HepG2 (cell line): ENCODE measurements around the gene NEURL1B. TPM values are rescaled to one million over a fixed set of nuclear protein-coding genes. Genes with fewer than 3 reads are reported as not detected.

ENCODE experiments used
- ATAC-seq: fragments of 200-7000 bp; cut with Tn5 transposase; 3 replicates; pipeline ENCODE4 v1.9.1; 2020; ENCODE audit warnings: mild to moderate bottlenecking, moderate library complexity
- BruUV-seq: library from RNA; stranded (reverse); fragments of 400-500 nt; replicated peaks from 2 replicates; lab custom pipeline; 2021; lab: Mats Ljungman, UMichigan
- CTCF ChIA-PET: fragments of 300-600 bp; formaldehyde crosslinking; extraction: SDS; loops from one replicate; lab custom pipeline; 2021; ENCODE audit warnings: low total read pairs, inconsistent platforms, low intra/inter-chr PET ratio; lab: Yijun Ruan, JAX
- POLR2A ChIA-PET: fragments of 350-600 bp; sonication (Branson Sonifier 250); formaldehyde crosslinking; loops from one replicate; lab custom pipeline; 2020; ENCODE audit warnings: antibody characterized with exemption, inconsistent platforms; lab: Yijun Ruan, JAX
- DNase-seq: peaks from one replicate; pipeline ENCODE4 v3.0.0-alpha.2; 2015; ENCODE audit warnings: low spot score
- FAIRE-seq: peaks from 3 replicates; lab custom pipeline; 2011; peaks lifted over from hg19 to GRCh38; lab: Jason Lieb, UNC
- H2AFZ ChIP-seq: one replicate; pipeline ENCODE4 v1.6.1; 2011; ENCODE audit warnings: low read length, inconsistent platforms
- H3K27ac ChIP-seq: fragments of 300-600 bp; 3 replicates; pipeline ENCODE4 v1.8.0; 2011; ENCODE audit warnings: mixed run types, mild to moderate bottlenecking, mixed read lengths, low read length, inconsistent platforms; ENCODE audit not compliant: insufficient read depth; ENCODE audit errors: extremely low read length
- H3K27me3 ChIP-seq, 2 experiments: fragments of 200-600 bp in 1 of 2; 2 replicates in 1 of 2; 3 replicates in 1 of 2; pipeline versions ENCODE4 v1.6.0 to v1.8.0; 2011; ENCODE audit warnings: low read length in 2 of 2, mild to moderate bottlenecking in 2 of 2, moderate library complexity in 2 of 2, inconsistent platforms in 1 of 2; ENCODE audit not compliant: insufficient read depth in 2 of 2, control insufficient read depth in 1 of 2
- H3K36me3 ChIP-seq, 2 experiments: fragments of 200-600 bp in 1 of 2; replicated peaks in 1 of 2; 2 replicates in 1 of 2; 3 replicates in 1 of 2; pipeline versions ENCODE4 v1.5.1 to v1.8.0; 2011; ENCODE audit warnings: low read length in 2 of 2, inconsistent platforms in 1 of 2; ENCODE audit not compliant: insufficient read depth in 2 of 2, control insufficient read depth in 1 of 2
- H3K4me1 ChIP-seq: 2 replicates; pipeline ENCODE4 v1.5.1; 2012; ENCODE audit warnings: low read length, inconsistent platforms; ENCODE audit not compliant: insufficient read depth
- H3K4me2 ChIP-seq: 2 replicates; pipeline ENCODE4 v1.6.0; 2011; ENCODE audit warnings: low read depth, low read length, inconsistent platforms
- H3K4me3 ChIP-seq, 3 experiments: fragments of 200-600 bp in 1 of 3; sonication (generic), shearing (Covaris generic) in 1 of 3; replicated peaks in 1 of 3; 2 replicates each; pipeline ENCODE4 v1.5.1; 2011 to 2016; ENCODE audit warnings: low read length in 3 of 3, inconsistent platforms in 2 of 3, low read depth in 2 of 3, mild to moderate bottlenecking in 2 of 3, control low read depth in 1 of 3, mixed read lengths in 1 of 3; ENCODE audit not compliant: insufficient read depth in 1 of 3
- H3K79me2 ChIP-seq: one replicate; pipeline ENCODE4 v1.6.1; 2011; ENCODE audit warnings: low read length, inconsistent platforms; ENCODE audit not compliant: insufficient read depth
- H3K9ac ChIP-seq: 2 replicates; pipeline ENCODE4 v1.6.0; 2011; ENCODE audit warnings: mild to moderate bottlenecking, low read depth, low read length, inconsistent platforms; ENCODE audit not compliant: insufficient read depth
- H3K9me3 ChIP-seq: 2 replicates; pipeline ENCODE4 v1.5.1; 2012; ENCODE audit warnings: mild to moderate bottlenecking, low read length
- H4K20me1 ChIP-seq: 2 replicates; pipeline ENCODE4 v1.6.0; 2011; ENCODE audit warnings: inconsistent platforms, mild to moderate bottlenecking, low read length, moderate library complexity; ENCODE audit not compliant: insufficient read depth
- ADNP ChIP-seq: sonication (generic); formaldehyde crosslinking; IDR thresholded peaks from 2 replicates; pipeline ENCODE4 v1.4.0; 2020; ENCODE audit warnings: missing genetic modification reagents
- FIP1L1 ChIP-seq: fragments of 200-400 bp; formaldehyde crosslinking; IDR thresholded peaks from 2 replicates; pipeline ENCODE4 v1.6.1; 2018; ENCODE audit warnings: low read depth, mild to moderate bottlenecking, low read length, moderate library complexity, borderline replicate concordance; ENCODE audit not compliant: insufficient read depth
- NCOA2 ChIP-seq: sonication (generic); formaldehyde crosslinking; IDR thresholded peaks from 2 replicates; pipeline ENCODE4 v1.8.0; 2022; ENCODE audit warnings: inconsistent platforms
- PTBP1 ChIP-seq: fragments of 200-400 bp; formaldehyde crosslinking; IDR thresholded peaks from 2 replicates; pipeline ENCODE4 v1.6.1; 2018; ENCODE audit warnings: low read length, low read depth; ENCODE audit not compliant: poor library complexity, severe bottlenecking
- SP5 ChIP-seq: IDR thresholded peaks from 2 replicates; pipeline ENCODE4 v1.6.1; 2016; ENCODE audit warnings: low read depth, borderline replicate concordance
- ZFAT ChIP-seq: sonication (generic); formaldehyde crosslinking; conservative IDR thresholded peaks from 2 replicates; pipeline ENCODE4 v1.8.1; 2023; ENCODE audit warnings: missing genetic modification reagents, inconsistent platforms
- WGBS: methylation state at CpG from one replicate; pipeline ENCODE4 v1.1.6; 2017; ENCODE audit warnings: low lambda C conversion rate; 5-methylcytosine and 5-hydroxymethylcytosine counted together
- in situ Hi-C: cut with HindIII; loops from 2 replicates; pipeline ENCODE4 v1.10.0; 2017; ENCODE audit warnings: low pct_unique_long_range_greater_than_20kb; ENCODE audit not compliant: extremely low pct_ligation_motif_present
- intact Hi-C: fragments of 100-400 bp; cut with micrococcal nuclease; formaldehyde crosslinking; loops from one replicate; pipeline ENCODE4 v1.10.0; 2022; ENCODE audit not compliant: unreplicated experiment
- polyA plus RNA-seq, 8 experiments: library from polyadenylated mRNA; depleted of rRNA in 3 of 8; stranded (reverse) in 7 of 8; unstranded in 1 of 8; fragments of >200 nt; fragmentation: Illumina TruSeq in 4 of 8; extraction: Trizol in 4 of 8; gene quantifications; 2 replicates each; pipeline versions ENCODE4 v1.2.1 to v1.2.3, GENCODE V29; 2011 to 2016; ENCODE audit warnings: low read depth in 4 of 8, missing spikeins in 1 of 8, mixed read lengths in 1 of 8; ENCODE audit not compliant: insufficient read depth in 1 of 8
- total RNA-seq, 5 experiments: library from RNA; depleted of rRNA; stranded (reverse); fragments of >200 nt; fragmentation: Illumina TruSeq; extraction: Trizol; gene quantifications; 2 replicates each; pipeline ENCODE4 v1.2.3, GENCODE V29; 2016; ENCODE audit warnings: low read depth in 1 of 5
- TF ChIP-seq, protein P1 (sequence below): sonication (generic); formaldehyde crosslinking; IDR thresholded peaks from one replicate; pipeline ENCODE4 v1.5.1; 2020; ENCODE audit warnings: mild to moderate bottlenecking, missing genetic modification reagents; ENCODE audit errors: not compliant biosample characterization
- TF ChIP-seq, protein P2 (sequence below): sonication (generic); formaldehyde crosslinking; IDR thresholded peaks from 2 replicates; pipeline ENCODE4 v1.5.1; 2020; ENCODE audit warnings: missing genetic modification reagents, mild to moderate bottlenecking, borderline replicate concordance

NEURL1B gene
- total and polyA plus RNA-seq, 2 of the 13 experiments (the other 11 are each of a cell fraction or from before 2014, with no cell fraction given) = 0.09 to 0.13 TPM

DNA sequence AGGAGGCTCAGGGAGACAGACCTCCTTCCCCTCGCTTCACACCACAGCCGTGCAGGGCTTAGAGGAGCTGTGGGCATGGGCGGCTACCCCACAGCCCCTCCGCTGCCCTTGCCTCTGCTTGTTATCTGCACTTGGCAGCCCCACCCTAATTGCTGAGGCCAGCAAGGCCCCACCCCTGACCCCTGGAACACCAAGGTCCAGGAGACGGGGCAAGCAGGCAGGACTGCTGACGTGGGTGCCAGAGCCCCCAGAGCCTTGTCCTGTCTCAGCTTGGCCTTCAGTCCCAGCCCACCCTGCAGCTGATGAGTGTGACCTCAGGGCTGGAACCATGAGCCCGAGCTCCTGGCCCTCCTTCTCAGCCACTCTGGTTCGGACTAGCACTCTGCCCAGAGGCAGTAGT, 29.1 kb upstream of the NEURL1B start (continued):
- TF ChIP-seq, protein P1, sequence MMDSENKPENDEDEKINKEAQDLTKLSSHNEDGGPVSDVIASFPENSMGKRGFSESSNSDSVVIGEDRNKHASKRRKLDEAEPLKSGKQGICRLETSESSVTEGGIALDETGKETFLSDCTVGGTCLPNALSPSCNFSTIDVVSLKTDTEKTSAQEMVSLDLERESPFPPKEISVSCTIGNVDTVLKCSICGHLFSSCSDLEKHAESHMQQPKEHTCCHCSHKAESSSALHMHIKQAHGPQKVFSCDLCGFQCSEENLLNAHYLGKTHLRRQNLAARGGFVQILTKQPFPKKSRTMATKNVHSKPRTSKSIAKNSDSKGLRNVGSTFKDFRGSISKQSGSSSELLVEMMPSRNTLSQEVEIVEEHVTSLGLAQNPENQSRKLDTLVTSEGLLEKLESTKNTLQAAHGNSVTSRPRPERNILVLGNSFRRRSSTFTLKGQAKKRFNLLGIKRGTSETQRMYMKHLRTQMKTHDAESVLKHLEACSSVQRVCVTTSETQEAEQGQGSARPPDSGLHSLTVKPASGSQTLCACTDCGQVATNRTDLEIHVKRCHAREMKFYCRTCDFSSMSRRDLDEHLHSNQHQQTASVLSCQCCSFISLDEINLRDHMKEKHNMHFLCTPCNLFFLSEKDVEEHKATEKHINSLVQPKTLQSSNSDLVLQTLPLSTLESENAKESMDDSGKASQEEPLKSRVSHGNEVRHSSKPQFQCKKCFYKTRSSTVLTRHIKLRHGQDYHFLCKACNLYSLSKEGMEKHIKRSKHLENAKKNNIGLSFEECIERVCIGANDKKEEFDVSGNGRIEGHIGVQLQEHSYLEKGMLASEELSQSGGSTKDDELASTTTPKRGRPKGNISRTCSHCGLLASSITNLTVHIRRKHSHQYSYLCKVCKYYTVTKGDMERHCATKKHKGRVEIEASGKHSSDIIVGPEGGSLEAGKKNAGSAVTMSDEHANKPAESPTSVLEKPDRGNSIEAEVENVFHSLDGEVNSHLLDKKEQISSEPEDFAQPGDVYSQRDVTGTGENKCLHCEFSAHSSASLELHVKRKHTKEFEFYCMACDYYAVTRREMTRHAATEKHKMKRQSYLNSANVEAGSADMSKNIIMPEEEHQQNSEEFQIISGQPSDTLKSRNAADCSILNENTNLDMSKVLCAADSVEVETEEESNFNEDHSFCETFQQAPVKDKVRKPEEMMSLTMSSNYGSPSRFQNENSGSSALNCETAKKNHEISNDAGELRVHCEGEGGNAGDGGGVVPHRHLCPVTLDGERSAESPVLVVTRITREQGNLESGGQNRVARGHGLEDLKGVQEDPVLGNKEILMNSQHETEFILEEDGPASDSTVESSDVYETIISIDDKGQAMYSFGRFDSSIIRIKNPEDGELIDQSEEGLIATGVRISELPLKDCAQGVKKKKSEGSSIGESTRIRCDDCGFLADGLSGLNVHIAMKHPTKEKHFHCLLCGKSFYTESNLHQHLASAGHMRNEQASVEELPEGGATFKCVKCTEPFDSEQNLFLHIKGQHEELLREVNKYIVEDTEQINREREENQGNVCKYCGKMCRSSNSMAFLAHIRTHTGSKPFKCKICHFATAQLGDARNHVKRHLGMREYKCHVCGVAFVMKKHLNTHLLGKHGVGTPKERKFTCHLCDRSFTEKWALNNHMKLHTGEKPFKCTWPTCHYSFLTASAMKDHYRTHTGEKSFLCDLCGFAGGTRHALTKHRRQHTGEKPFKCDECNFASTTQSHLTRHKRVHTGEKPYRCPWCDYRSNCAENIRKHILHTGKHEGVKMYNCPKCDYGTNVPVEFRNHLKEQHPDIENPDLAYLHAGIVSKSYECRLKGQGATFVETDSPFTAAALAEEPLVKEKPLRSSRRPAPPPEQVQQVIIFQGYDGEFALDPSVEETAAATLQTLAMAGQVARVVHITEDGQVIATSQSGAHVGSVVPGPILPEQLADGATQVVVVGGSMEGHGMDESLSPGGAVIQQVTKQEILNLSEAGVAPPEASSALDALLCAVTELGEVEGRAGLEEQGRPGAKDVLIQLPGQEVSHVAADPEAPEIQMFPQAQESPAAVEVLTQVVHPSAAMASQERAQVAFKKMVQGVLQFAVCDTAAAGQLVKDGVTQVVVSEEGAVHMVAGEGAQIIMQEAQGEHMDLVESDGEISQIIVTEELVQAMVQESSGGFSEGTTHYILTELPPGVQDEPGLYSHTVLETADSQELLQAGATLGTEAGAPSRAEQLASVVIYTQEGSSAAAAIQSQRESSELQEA = no peak

DNA sequence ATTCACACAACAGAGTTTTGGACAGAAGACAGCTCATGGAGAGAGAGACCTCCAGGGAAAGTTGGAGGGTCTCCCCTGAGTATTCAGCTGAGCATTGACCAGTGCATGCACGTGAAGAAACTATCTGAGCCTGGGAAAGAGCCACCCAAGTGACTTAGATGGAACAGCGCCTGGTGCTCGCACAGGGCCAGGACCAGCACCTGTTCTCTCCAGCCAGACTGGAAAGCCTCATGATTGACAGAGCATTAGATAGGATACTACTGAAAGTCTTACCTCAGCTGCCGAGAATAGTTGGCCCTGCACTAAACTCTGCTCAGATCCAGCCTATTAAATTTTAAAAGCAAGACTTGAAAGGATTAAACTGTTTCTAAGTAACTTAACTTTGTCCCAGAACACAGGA, 28.3 kb upstream of the NEURL1B start:
- Histone ChIP-seq H3K9me3 (no peaks in the 10 kb centered on the region), H3K4me1 (no peaks in the 10 kb centered on the region), H3K9ac (no peak overlapping the region), H3K27me3 (peaks cover 2 to 14% of the 10 kb centered on the region in 2 experiments; a peak in 3 of 5 replicates), H3K36me3 (no peaks in the 10 kb centered on the region), H3K4me3 (no peak overlapping the region), H4K20me1 (no peaks in the 10 kb centered on the region), H3K79me2 (no peaks in the 10 kb centered on the region), H2AFZ (no peak overlapping the region), H3K27ac (no peak overlapping the region), H3K4me2 (no peak overlapping the region)
- 41% methylated on average over 4 of the region's 4 CpGs for WGBS
- no peak for FAIRE-seq
- intact Hi-C loops (no loop called here), in situ Hi-C loops (no loop called here)
- no peak for ATAC-seq
- ChIA-PET POLR2A (no interaction called here), CTCF (no interaction called here)
- BruUV-seq = no TSS peak
- DNase-seq = no peak
- TF ChIP-seq ZFAT (CRISPR knock-in tag) (no peak), NCOA2 (no peak), PTBP1 (no peak), FIP1L1 (no peak), SP5 (CRISPR knock-in tag) (no peak), ADNP (no peak)
- TF ChIP-seq, protein P2, sequence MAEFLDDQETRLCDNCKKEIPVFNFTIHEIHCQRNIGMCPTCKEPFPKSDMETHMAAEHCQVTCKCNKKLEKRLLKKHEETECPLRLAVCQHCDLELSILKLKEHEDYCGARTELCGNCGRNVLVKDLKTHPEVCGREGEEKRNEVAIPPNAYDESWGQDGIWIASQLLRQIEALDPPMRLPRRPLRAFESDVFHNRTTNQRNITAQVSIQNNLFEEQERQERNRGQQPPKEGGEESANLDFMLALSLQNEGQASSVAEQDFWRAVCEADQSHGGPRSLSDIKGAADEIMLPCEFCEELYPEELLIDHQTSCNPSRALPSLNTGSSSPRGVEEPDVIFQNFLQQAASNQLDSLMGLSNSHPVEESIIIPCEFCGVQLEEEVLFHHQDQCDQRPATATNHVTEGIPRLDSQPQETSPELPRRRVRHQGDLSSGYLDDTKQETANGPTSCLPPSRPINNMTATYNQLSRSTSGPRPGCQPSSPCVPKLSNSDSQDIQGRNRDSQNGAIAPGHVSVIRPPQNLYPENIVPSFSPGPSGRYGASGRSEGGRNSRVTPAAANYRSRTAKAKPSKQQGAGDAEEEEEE (CRISPR knock-in tag) = no peak
